Measurements from ENCODE around the gene CNNM2. TPM values are rescaled to one million over a fixed set of nuclear protein-coding genes. Genes with fewer than 3 reads are reported as not detected.
A peak's percentile ranks its signal among the peaks of the same experiment; 100 is the strongest.

CNNM2 gene
- total RNA-seq, 1 experiment from 2014 or later = 23.1 TPM

DNA sequence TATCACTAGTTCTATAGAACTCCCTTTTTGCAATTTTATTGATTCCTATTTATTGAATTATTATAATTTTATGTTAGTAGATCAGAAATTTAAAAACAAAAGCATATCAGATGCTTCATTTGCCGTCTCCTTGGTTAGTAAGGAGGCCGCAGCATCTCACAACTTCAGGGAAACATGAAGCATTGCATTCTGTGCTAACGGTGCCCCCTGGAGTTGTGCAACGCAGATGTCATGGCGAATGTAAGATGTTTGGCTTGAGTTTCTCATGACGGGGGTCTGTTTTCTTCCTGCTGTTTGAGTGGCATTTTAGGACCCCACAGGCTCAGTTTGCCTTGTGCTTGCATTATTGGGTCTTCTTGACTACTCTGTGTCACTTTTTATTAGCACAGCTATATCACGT lies 124.8 kb downstream of the CNNM2 start:
- Histone ChIP-seq H3K9ac (ENCODE audit: low read length) (no peak overlapping the region), H3K27ac (ENCODE audit: low read depth, low read length) (no peak overlapping the region), H3K79me2 (ENCODE audit: insufficient read depth, low read length) (no peaks in the 10 kb centered on the region), H4K20me1 (ENCODE audit: insufficient read depth) (no peaks in the 10 kb centered on the region), H3K4me1 (ENCODE audit: control insufficient read depth in 1 of 2, insufficient read depth in 2 of 2, low read length in 2 of 2) (peaks cover 0 to 4% of the 10 kb centered on the region in 2 experiments; a peak in 1 of 4 replicates), H3K4me3 (replicated peaks in 1 of 2; ENCODE audit: low read depth in 1 of 2, low read length in 2 of 2) (no peak overlapping the region), H3K9me2 (ENCODE audit: insufficient read depth) (0 out of 2 replicates have a peak, but pooled peaks cover 4% of the 10 kb centered on the region), H3K4me2 (ENCODE audit: low read length) (no peak overlapping the region), H3K36me3 (ENCODE audit: control insufficient read depth in 1 of 2, insufficient read depth in 2 of 2, low read length in 2 of 2) (no peaks in the 10 kb centered on the region), H3K9me3 (ENCODE audit: control insufficient read depth in 1 of 2, insufficient read depth in 1 of 2, low read depth in 1 of 2, low read length in 2 of 2) (no peaks in the 10 kb centered on the region), H3K27me3 (ENCODE audit: insufficient read depth, low read length) (no peaks in the 10 kb centered on the region), H2AFZ (ENCODE audit: low read depth, low read length, poor library complexity, severe bottlenecking) (no peak overlapping the region)
- DNase-seq (ENCODE audit: low read depth, low spot score) = no peak
- no TSS peak for BruUV-seq (replicated peaks)
- CTCF ChIA-PET = no interaction called here
- TF ChIP-seq, protein P1, sequence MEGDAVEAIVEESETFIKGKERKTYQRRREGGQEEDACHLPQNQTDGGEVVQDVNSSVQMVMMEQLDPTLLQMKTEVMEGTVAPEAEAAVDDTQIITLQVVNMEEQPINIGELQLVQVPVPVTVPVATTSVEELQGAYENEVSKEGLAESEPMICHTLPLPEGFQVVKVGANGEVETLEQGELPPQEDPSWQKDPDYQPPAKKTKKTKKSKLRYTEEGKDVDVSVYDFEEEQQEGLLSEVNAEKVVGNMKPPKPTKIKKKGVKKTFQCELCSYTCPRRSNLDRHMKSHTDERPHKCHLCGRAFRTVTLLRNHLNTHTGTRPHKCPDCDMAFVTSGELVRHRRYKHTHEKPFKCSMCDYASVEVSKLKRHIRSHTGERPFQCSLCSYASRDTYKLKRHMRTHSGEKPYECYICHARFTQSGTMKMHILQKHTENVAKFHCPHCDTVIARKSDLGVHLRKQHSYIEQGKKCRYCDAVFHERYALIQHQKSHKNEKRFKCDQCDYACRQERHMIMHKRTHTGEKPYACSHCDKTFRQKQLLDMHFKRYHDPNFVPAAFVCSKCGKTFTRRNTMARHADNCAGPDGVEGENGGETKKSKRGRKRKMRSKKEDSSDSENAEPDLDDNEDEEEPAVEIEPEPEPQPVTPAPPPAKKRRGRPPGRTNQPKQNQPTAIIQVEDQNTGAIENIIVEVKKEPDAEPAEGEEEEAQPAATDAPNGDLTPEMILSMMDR (IDR thresholded peaks at IDR 0.05 in 2 of 3, conservative IDR thresholded peaks at IDR 0.05 in 1 of 3; ENCODE audit: borderline replicate concordance in 1 of 3, insufficient read depth in 1 of 3, low read depth in 2 of 3, low read length in 2 of 3) = peak in 2 of 3 experiments; percentile 38 to 41; a peak in 3 of 6 replicates
- TF ChIP-seq ELF1 (IDR thresholded peaks at IDR 0.05; ENCODE audit: borderline replicate concordance, low read depth) (no peak), RAD21 (IDR thresholded peaks at IDR 0.05; ENCODE audit: low read depth) (peak; percentile 12; the same call in 1 of the 2 replicates), ZNF274 (IDR thresholded peaks at IDR 0.05; ENCODE audit: low read depth, low read length) (no peak), CBX3 (IDR thresholded peaks at IDR 0.05; ENCODE audit: low read depth) (0 out of 2 replicates have a peak, but pooled peaks have one; percentile 15)
- intact Hi-C loops (cut with micrococcal nuclease) = no loop called here
- RAD21 ChIA-PET (ENCODE audit: low non-redundant PET in 1 of 2, low total read pairs in 2 of 2, uncharacterized antibody in 2 of 2, unreplicated experiment in 2 of 2) = no interaction called here
- ATAC-seq = no peak
- POLR2A ChIA-PET = no interaction called here

GRCh38 chr10:103044942-103045489 lies 126.9 kb downstream of the CNNM2 start:
- Histone ChIP-seq H3K9me3 (ENCODE audit: control insufficient read depth in 1 of 2, insufficient read depth in 1 of 2, low read depth in 1 of 2, low read length in 2 of 2) (no peaks in the 10 kb centered on the region), H3K9me2 (ENCODE audit: insufficient read depth) (0 out of 2 replicates have a peak, but pooled peaks cover 4% of the 10 kb centered on the region), H3K79me2 (ENCODE audit: insufficient read depth, low read length) (no peaks in the 10 kb centered on the region), H3K9ac (ENCODE audit: low read length) (no peak overlapping the region), H3K27me3 (ENCODE audit: insufficient read depth, low read length) (no peaks in the 10 kb centered on the region), H3K4me2 (ENCODE audit: low read length) (no peak overlapping the region), H3K4me3 (replicated peaks in 1 of 2; ENCODE audit: low read depth in 1 of 2, low read length in 2 of 2) (no peak overlapping the region), H3K36me3 (ENCODE audit: control insufficient read depth in 1 of 2, insufficient read depth in 2 of 2, low read length in 2 of 2) (no peaks in the 10 kb centered on the region), H2AFZ (ENCODE audit: low read depth, low read length, poor library complexity, severe bottlenecking) (no peak overlapping the region), H3K4me1 (ENCODE audit: control insufficient read depth in 1 of 2, insufficient read depth in 2 of 2, low read length in 2 of 2) (peaks cover 3 to 12% of the 10 kb centered on the region in 2 experiments; a peak in 2 of 4 replicates), H3K27ac (ENCODE audit: low read depth, low read length) (no peak overlapping the region), H4K20me1 (ENCODE audit: insufficient read depth) (no peaks in the 10 kb centered on the region)
- ChIA-PET POLR2A (interaction anchor here (1.0 kb wide), 1 partner anchor 23 kb away, joined by 3 read pairs; no protein-coding TSS in a partner anchor), CTCF (no interaction called here), RAD21 (ENCODE audit: low non-redundant PET in 1 of 2, low total read pairs in 2 of 2, uncharacterized antibody in 2 of 2, unreplicated experiment in 2 of 2) (no interaction called here)
- TF ChIP-seq CEBPB (IDR thresholded peaks at IDR 0.05; ENCODE audit: low read depth) = no peak
- no peak for TF ChIP-seq JUND (IDR thresholded peaks at IDR 0.05)
- no peak for TF ChIP-seq ZFX (IDR thresholded peaks at IDR 0.05)
- TF ChIP-seq, protein P1 (IDR thresholded peaks at IDR 0.05 in 2 of 3, conservative IDR thresholded peaks at IDR 0.05 in 1 of 3; ENCODE audit: borderline replicate concordance in 1 of 3, insufficient read depth in 1 of 3, low read depth in 2 of 3, low read length in 2 of 3) = no peak
- TF ChIP-seq FOSL1 (IDR thresholded peaks at IDR 0.05; ENCODE audit: low read depth) = no peak
- TF ChIP-seq ELF1 (IDR thresholded peaks at IDR 0.05; ENCODE audit: borderline replicate concordance, low read depth) = no peak
- no peak for TF ChIP-seq SIN3A (IDR thresholded peaks at IDR 0.05; ENCODE audit: low read depth)
- TF ChIP-seq, protein P2, sequence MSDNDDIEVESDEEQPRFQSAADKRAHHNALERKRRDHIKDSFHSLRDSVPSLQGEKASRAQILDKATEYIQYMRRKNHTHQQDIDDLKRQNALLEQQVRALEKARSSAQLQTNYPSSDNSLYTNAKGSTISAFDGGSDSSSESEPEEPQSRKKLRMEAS (IDR thresholded peaks at IDR 0.05) = no peak
- no peak for TF ChIP-seq TCF7L2 (IDR thresholded peaks at IDR 0.05; ENCODE audit: borderline replicate concordance, extremely low read depth, insufficient read depth, insufficient read length)
- no TSS peak for BruUV-seq (replicated peaks)
- no peak for DNase-seq (ENCODE audit: low read depth, low spot score)
- intact Hi-C loops (cut with micrococcal nuclease) = no loop called here
- ATAC-seq = no peak
